Panc1 (cell line): ENCODE data around the gene SRGAP2B. TPM values are rescaled to one million over a fixed set of nuclear protein-coding genes. Genes with fewer than 3 reads are reported as not detected.
"Not testable (repeated sequence)": the region's sequence is repeated elsewhere in the genome, so short reads cannot be mapped to it uniquely, and the experiment has no call there.

Source experiments
- ATAC-seq: fragments of 200-7000 bp; cut with Tn5 transposase; 2 replicates; pipeline ENCODE4 v1.9.1; 2020; ENCODE audit warnings: mild to moderate bottlenecking, moderate library complexity
- BruUV-seq: library from RNA; stranded (reverse); fragments of 400-500 nt; replicated peaks from 2 replicates; lab custom pipeline; 2021; lab: Mats Ljungman, UMichigan
- CTCF ChIA-PET: fragments of 300-600 bp; sonication (Branson Sonifier 250); formaldehyde crosslinking; loops from one replicate; lab custom pipeline; 2022; ENCODE audit warnings: antibody characterized with exemption; lab: Charles Lee
- POLR2A ChIA-PET: fragments of 300-600 bp; sonication (Branson Sonifier 250); formaldehyde crosslinking; loops from one replicate; lab custom pipeline; 2022; ENCODE audit warnings: antibody characterized with exemption; lab: Charles Lee
- DNase-seq: peaks from one replicate; pipeline ENCODE4 v3.0.0-alpha.2; 2010; ENCODE audit warnings: low read depth, low spot score
- H3K27ac ChIP-seq: 2 replicates; pipeline ENCODE4 v1.5.1; 2011; ENCODE audit warnings: mild to moderate bottlenecking, low read length, inconsistent platforms
- H3K27me3 ChIP-seq: fragments of 200-500 bp; sonication (Bioruptor generic); 2 replicates; pipeline ENCODE4 v1.6.0; 2014; ENCODE audit warnings: low read length, inconsistent platforms; ENCODE audit not compliant: control insufficient read depth, insufficient read depth
- H3K36me3 ChIP-seq: fragments of 200-500 bp; sonication (Bioruptor generic); 2 replicates; pipeline ENCODE4 v1.5.1; 2014; ENCODE audit warnings: inconsistent platforms, mild to moderate bottlenecking, low read length, moderate library complexity; ENCODE audit not compliant: control insufficient read depth, insufficient read depth
- H3K4me1 ChIP-seq: 2 replicates; pipeline ENCODE4 v1.5.1; 2011; ENCODE audit warnings: inconsistent platforms, mild to moderate bottlenecking, low read length, moderate library complexity; ENCODE audit not compliant: control insufficient read depth, insufficient read depth
- H3K4me3 ChIP-seq, 2 experiments: 2 replicates each; pipeline ENCODE4 v1.5.1; 2011 to 2012; ENCODE audit warnings: low read depth in 2 of 2, low read length in 2 of 2, mild to moderate bottlenecking in 2 of 2, inconsistent platforms in 1 of 2, moderate library complexity in 1 of 2
- H3K9me3 ChIP-seq: fragments of 200-500 bp; sonication (Bioruptor generic); 2 replicates; pipeline ENCODE4 v1.5.1; 2014; ENCODE audit warnings: low read depth, mild to moderate bottlenecking, inconsistent platforms, low read length, moderate library complexity; ENCODE audit not compliant: control insufficient read depth, insufficient read depth
- in situ Hi-C: cut with HindIII; loops from 2 replicates; pipeline ENCODE4 v1.10.0; 2016; ENCODE audit warnings: low sequenced_read_pairs, low pct_unique_long_range_greater_than_20kb
- intact Hi-C: fragments of 100-400 bp; cut with micrococcal nuclease; formaldehyde crosslinking; loops from one replicate; pipeline ENCODE4 v1.10.0; 2022; ENCODE audit not compliant: unreplicated experiment
- total RNA-seq: library from RNA; stranded (reverse); gene quantifications from one replicate; pipeline ENCODE4 v1.2.1, GENCODE V29; 2021; ENCODE audit not compliant: unreplicated experiment

SRGAP2B gene
- total RNA-seq, 1 experiment from 2014 or later: 42.4 TPM

- ATAC-seq, intact Hi-C loops, H3K4me3 ChIP-seq, POLR2A ChIA-PET, H3K27me3 ChIP-seq, BruUV-seq, H3K9me3 ChIP-seq, CTCF ChIA-PET, H3K4me1 ChIP-seq, H3K27ac ChIP-seq, in situ Hi-C loops, H3K36me3 ChIP-seq, DNase-seq: not testable (repeated sequence)
These were observed 131.6 kb downstream of the SRGAP2B start for GRCh38 chr1:144963571-144963970.

- in situ Hi-C loops, POLR2A ChIA-PET, H3K4me1 ChIP-seq, H3K4me3 ChIP-seq, H3K9me3 ChIP-seq, H3K27ac ChIP-seq, H3K36me3 ChIP-seq, DNase-seq, CTCF ChIA-PET, BruUV-seq, intact Hi-C loops, ATAC-seq, H3K27me3 ChIP-seq: not testable (repeated sequence)
These were observed 133.2 kb downstream of the SRGAP2B start for GRCh38 chr1:144961604-144962583.

DNA sequence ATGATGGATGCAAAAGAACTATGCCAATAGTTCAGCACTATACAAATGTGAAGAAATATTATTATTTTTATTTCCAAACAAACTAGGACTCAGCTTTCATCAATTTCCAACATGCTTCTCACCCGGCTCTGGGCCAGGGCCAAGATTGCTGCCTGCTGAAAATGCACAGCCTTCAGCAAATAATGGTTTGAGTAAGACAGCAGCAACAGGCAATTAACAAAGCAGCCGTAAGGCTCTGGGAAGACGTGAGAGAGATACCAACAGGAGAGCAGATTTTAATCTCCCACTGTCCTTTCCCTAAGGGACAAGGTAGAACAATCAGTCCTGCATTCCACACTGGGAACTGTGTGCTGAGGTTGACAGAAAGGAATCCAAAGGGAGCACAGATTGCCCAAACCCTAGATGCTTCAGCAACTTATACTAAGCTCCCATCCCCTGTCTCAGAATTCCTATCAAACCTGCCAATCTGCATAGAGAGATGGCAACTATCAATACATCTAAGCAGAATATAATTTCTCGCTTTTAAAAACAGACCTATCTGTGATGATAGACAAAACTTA lies 134.1 kb downstream of the SRGAP2B start:
- H3K36me3 ChIP-seq, DNase-seq, H3K27ac ChIP-seq, H3K27me3 ChIP-seq, H3K4me1 ChIP-seq, CTCF ChIA-PET, POLR2A ChIA-PET, H3K4me3 ChIP-seq, intact Hi-C loops, H3K9me3 ChIP-seq, in situ Hi-C loops, BruUV-seq: not testable (repeated sequence)
- peak; percentile 60; the same call in 1 of the 2 replicates for ATAC-seq

- ATAC-seq, intact Hi-C loops, in situ Hi-C loops, DNase-seq, BruUV-seq, H3K4me3 ChIP-seq, H3K27me3 ChIP-seq, H3K36me3 ChIP-seq, H3K4me1 ChIP-seq, H3K9me3 ChIP-seq, H3K27ac ChIP-seq, CTCF ChIA-PET, POLR2A ChIA-PET: not testable (repeated sequence)
These were observed 146.7 kb downstream of the SRGAP2B start for GRCh38 chr1:144948390-144948789.

GRCh38 chr1:144947495-144947894 lies 147.6 kb downstream of the SRGAP2B start:
- DNase-seq, H3K4me1 ChIP-seq, intact Hi-C loops, H3K9me3 ChIP-seq, BruUV-seq, ATAC-seq, in situ Hi-C loops, H3K36me3 ChIP-seq, H3K27me3 ChIP-seq, H3K4me3 ChIP-seq, H3K27ac ChIP-seq, CTCF ChIA-PET, POLR2A ChIA-PET: not testable (repeated sequence)

DNA sequence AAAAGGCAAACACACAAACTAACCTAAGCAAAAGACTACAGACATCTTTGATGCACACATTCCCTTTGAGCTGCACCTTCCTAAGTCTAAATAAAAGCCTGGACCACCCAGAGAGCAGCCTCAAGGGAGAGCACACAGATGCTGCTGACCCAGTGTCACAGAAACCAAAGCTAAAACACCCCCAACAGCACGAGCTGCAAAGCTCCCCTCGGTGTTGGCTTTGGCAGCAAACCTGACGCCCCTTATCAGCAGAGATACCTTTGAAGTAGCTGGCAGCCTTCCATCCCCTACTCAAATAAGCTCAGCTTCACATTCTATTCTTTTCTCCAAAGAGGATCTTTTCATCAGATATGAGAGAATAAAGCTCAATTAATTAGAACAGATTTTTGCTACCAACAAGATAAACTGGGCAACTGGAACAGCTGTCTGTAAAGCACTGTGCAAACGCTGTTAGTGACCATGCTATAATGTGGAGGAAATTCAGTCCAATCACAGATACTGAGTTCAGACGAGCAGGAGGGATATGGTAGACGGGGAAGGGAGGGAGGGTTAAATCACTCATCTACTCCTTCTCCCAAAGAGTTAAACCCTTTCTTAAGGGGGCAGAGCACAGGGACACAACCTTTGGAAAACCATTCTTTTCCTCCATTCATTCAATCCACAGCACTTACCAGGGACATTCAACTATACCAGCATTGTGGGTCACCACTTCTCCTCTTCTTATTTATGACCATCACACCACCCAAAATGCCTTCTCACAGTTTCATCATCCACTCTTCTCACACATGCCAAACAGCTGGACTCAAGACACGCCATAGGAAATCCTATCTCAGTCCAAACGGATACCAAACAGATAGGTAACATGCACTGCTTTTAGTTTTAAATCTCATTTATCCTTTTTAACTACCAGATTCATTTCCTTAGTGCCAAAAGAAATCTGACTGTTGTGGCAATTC lies 148.3 kb downstream of the SRGAP2B start:
- BruUV-seq, CTCF ChIA-PET, ATAC-seq, H3K27ac ChIP-seq, POLR2A ChIA-PET, H3K36me3 ChIP-seq, H3K4me1 ChIP-seq, H3K27me3 ChIP-seq, H3K9me3 ChIP-seq, DNase-seq, H3K4me3 ChIP-seq, intact Hi-C loops, in situ Hi-C loops: not testable (repeated sequence)
